Testis (tissue), 3 donors: ENCODE data around the gene RIMKLA. TPM values are rescaled to one million over a fixed set of nuclear protein-coding genes. Genes with fewer than 3 reads are reported as not detected.

ENCODE experiments used
- DNase-seq: peaks from one replicate; pipeline ENCODE4 v3.0.0-alpha.2; 2019
- H3K27ac ChIP-seq, 2 donors: fragments of 200-600 bp; sonication (generic); one replicate each; pipeline ENCODE4 v1.5.1; 2019
- H3K27me3 ChIP-seq: fragments of 200-600 bp; sonication (generic); one replicate; pipeline ENCODE4 v1.5.1; 2019
- H3K36me3 ChIP-seq: fragments of 200-600 bp; sonication (generic); one replicate; pipeline ENCODE4 v1.5.1; 2017; ENCODE audit warnings: low read depth; ENCODE audit errors: missing control alignments
- H3K4me1 ChIP-seq: fragments of 200-600 bp; sonication (generic); one replicate; pipeline ENCODE4 v1.5.1; 2019
- H3K4me3 ChIP-seq, 2 donors: fragments of 200-600 bp; sonication (generic); one replicate each; pipeline ENCODE4 v1.5.1; 2017 to 2019
- H3K9me3 ChIP-seq: fragments of 200-600 bp; sonication (generic); one replicate; pipeline ENCODE4 v1.5.1; 2017
- CTCF ChIP-seq, 3 experiments: fragments of 450-650 bp in 2 of 3; fragments of 200-600 bp in 1 of 3; sonication (generic) in 1 of 3; IDR thresholded peaks; one replicate each; pipeline ENCODE4 v1.5.1; 2016 to 2019; ENCODE audit warnings: antibody characterized with exemption in 3 of 3, mild to moderate bottlenecking in 2 of 3, moderate library complexity in 1 of 3
- POLR2A ChIP-seq: fragments of 450-650 bp; IDR thresholded peaks from one replicate; pipeline ENCODE4 v1.6.1; 2017; ENCODE audit warnings: antibody characterized with exemption, mild to moderate bottlenecking, moderate library complexity
- WGBS, 2 donors: methylation state at CpG; one replicate each; pipeline ENCODE4 v1.1.5; 2018; 5-methylcytosine and 5-hydroxymethylcytosine counted together
- intact Hi-C: fragments of 100-400 bp; cut with DNase I; formaldehyde crosslinking; loops from one replicate; pipeline ENCODE4 v1.15.1; 2023; ENCODE audit warnings: low total_unique reads
- polyA plus RNA-seq: library from polyadenylated mRNA; stranded (reverse); fragments of 350-450 nt; fragmentation: Illumina TruSeq; extraction: RNeasy Lipid Tissue Mini Kit (QIAGEN cat#74804); gene quantifications from one replicate; pipeline ENCODE4 v1.2.3, GENCODE V29; 2014; ENCODE audit warnings: low read depth, low replicate concordance; ENCODE audit not compliant: insufficient read depth
- total RNA-seq, 2 donors: library from RNA; depleted of rRNA; stranded (reverse); fragments of >200 nt; gene quantifications; one replicate each; pipeline ENCODE4 v1.2.3, GENCODE V29; 2016

Gene RIMKLA
- total and polyA plus RNA-seq, 3 donors from 2014 or later: 2.2 to 2.6 (median 2.4) TPM

GRCh38 chr1:42340901-42341300, 39.7 kb upstream of the RIMKLA start:
- TF ChIP-seq POLR2A: no peak
- TF ChIP-seq CTCF (IDR thresholded peaks at IDR 0.05): no peak
- 100% methylated on average over 1 of the region's 1 CpG for WGBS, 2 donors
- H3K4me1 ChIP-seq: peaks cover 8% of the 10 kb centered on the region
- H3K27me3 ChIP-seq: no peaks in the 10 kb centered on the region
- H3K9me3 ChIP-seq: no peaks in the 10 kb centered on the region
- no peak overlapping the region for H3K4me3 ChIP-seq
- H3K27ac ChIP-seq: no peak overlapping the region
- intact Hi-C loops: no loop called here
- H3K36me3 ChIP-seq: no peaks in the 10 kb centered on the region
- DNase-seq: no peak

- Histone ChIP-seq H3K4me1 (peaks cover 8% of the 10 kb centered on the region), H3K4me3 (no peak overlapping the region), H3K9me3 (no peaks in the 10 kb centered on the region), H3K36me3 (no peaks in the 10 kb centered on the region), H3K27me3 (no peaks in the 10 kb centered on the region), H3K27ac (no peak overlapping the region)
- TF ChIP-seq CTCF (IDR thresholded peaks at IDR 0.05) (no peak), POLR2A (no peak)
- 82 to 87% methylated on average over 5 of the region's 5 CpGs for WGBS, 2 donors
- DNase-seq: no peak
- intact Hi-C loops: no loop called here
Observed at GRCh38 chr1:42343049-42343448, 37.5 kb upstream of the RIMKLA start.

- H3K9me3 ChIP-seq: no peaks in the 10 kb centered on the region
- H3K36me3 ChIP-seq: no peaks in the 10 kb centered on the region
- intact Hi-C loops: no loop called here
- no peak overlapping the region for H3K4me3 ChIP-seq
- DNase-seq: no peak
- no peaks in the 10 kb centered on the region for H3K4me1 ChIP-seq
- no peak overlapping the region for H3K27ac ChIP-seq
- TF ChIP-seq CTCF (IDR thresholded peaks at IDR 0.05) (no peak), POLR2A (no peak)
- no peaks in the 10 kb centered on the region for H3K27me3 ChIP-seq
Observed at GRCh38 chr1:42348498-42348897, 32.1 kb upstream of the RIMKLA start.

- Histone ChIP-seq H3K27me3 (no peaks in the 10 kb centered on the region), H3K4me3 (no peak overlapping the region), H3K4me1 (no peaks in the 10 kb centered on the region), H3K36me3 (no peaks in the 10 kb centered on the region), H3K9me3 (no peaks in the 10 kb centered on the region), H3K27ac (no peak overlapping the region)
- intact Hi-C loops: no loop called here
- no peak for DNase-seq
- 26 to 38% methylated on average over 1 of the region's 1 CpG for WGBS, 2 donors
- TF ChIP-seq POLR2A (no peak), CTCF (IDR thresholded peaks at IDR 0.05) (no peak)
Observed at GRCh38 chr1:42350086-42350485, 30.5 kb upstream of the RIMKLA start.

GRCh38 chr1:42358791-42359190, 21.8 kb upstream of the RIMKLA start:
- WGBS, 2 donors: 80 to 89% methylated on average over 3 of the region's 3 CpGs

More at GRCh38 chr1:42358791-42359190, 21.8 kb upstream of the RIMKLA start:
- H3K27ac ChIP-seq: no peak overlapping the region
- intact Hi-C loops: no loop called here
- no peaks in the 10 kb centered on the region for H3K4me1 ChIP-seq
- no peaks in the 10 kb centered on the region for H3K9me3 ChIP-seq
- DNase-seq: no peak
- no peak for TF ChIP-seq CTCF (IDR thresholded peaks at IDR 0.05)
- H3K36me3 ChIP-seq: no peaks in the 10 kb centered on the region
- H3K4me3 ChIP-seq: no peak overlapping the region
- no peaks in the 10 kb centered on the region for H3K27me3 ChIP-seq
